NCI-H2196 treated with DMSO at 0.1 percent for 48 hours (cell line): ENCODE measurements around the gene ZNF182.
"Not testable (repeated sequence)": the region's sequence is repeated elsewhere in the genome, so short reads cannot be mapped to it uniquely, and the experiment has no call there.

Source experiments
- DNase-seq: peaks from one replicate; lab custom pipeline; 2025; ENCODE audit not compliant: unreplicated experiment; lab: John Stamatoyannopoulos, UW

The ZNF182 gene

DNA sequence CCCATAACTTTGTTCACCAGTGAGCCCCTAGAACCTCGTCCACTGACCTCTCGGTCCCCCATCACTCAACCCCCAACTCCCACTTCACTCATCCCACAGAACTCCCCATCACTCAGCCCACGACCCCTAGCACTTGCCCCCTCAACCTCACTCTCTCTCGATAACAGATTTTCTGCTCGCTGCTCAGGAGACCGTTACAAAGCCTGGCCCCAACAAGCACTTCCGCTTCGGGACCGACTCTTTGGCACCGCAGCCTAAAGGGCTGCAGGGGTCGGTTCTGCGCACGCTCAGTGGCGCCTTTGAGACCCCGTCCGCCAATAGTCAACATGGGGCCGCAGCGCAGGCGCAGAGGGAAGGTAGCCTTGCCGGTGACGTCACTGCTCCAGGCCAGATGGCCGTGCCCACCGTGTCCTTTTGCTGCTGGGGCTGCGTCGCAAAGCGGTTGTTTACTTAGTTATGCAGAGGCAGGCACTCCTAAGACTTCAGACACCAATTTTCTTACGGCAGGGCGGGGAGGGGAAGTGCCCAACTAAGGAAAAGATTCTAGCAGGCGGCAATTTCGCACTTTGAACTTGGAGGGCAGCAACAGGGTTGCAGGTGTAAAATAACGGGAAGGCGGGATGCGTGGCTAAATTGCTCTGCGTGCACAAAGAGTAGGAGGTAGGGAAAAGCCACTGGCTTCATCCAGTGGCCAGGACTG, at the start of gene ZNF182:
ZNF182 (minus strand) TSS at position 232 of the 700 bp plus-strand sequence. CDS start 1,380 bp downstream, outside the sequence.
- DNase-seq = peak; percentile 82

DNA sequence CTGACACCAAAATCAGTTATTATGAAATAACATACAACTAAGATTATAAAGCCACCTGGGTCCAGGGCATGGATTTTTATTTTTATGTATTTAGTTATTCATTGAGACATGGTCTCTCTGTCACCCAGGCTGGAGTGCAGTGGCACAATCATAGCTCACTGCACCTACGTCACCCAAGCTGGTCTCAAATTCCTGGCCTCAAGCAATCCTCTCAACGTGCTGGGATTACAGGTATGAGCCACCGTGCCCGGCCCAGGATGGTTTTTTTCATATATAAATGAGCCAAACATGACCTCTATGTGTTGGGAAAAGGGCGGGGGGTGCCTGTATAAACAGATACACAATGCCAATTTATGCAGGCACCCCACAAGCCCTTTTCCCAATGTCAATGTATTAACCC, 43.1 kb upstream of the ZNF182 start:
- DNase-seq = no peak

DNA sequence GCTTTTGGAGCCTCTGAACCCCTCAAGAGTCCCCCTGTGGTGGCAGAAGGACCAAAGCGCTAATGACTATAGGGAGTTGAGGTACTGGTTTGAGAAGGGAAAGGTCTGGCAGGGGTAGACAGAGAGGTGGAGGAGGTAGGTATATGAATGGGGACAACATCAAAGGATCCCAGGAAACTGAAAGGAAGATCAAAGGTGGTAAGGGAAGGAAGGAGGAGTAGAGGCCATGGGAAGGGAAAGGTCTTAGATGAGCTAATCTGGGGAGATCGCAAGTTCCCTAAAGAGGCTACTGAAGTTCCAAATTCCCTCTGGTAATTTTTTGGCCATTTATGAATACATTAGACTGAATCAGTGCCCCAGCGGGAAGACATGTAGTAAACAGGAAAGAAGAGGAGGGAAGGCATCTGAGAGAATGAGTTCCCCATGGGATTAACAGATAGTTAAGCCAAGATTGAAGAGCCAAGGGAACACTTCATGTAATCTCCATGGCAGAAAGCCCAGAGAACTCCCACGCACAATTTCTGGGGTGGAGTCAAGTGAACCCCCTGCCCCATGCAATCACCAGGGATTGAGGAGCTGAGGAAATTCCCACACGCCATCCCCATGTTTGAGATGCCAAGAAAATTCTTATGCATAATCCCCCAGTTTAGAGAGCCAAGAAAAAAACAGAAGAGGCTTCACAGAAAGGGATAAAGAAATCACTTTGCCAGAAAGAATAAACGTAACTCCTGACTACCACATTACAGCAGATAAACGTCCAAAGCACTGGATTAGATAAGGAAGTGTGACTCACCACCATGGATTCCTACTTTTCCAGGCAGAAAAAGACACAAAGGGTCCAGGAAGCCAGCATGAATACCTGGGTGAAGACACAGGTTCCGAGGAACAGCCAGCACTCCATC, 41.9 kb upstream of the ZNF182 start:
- no peak for DNase-seq

DNA sequence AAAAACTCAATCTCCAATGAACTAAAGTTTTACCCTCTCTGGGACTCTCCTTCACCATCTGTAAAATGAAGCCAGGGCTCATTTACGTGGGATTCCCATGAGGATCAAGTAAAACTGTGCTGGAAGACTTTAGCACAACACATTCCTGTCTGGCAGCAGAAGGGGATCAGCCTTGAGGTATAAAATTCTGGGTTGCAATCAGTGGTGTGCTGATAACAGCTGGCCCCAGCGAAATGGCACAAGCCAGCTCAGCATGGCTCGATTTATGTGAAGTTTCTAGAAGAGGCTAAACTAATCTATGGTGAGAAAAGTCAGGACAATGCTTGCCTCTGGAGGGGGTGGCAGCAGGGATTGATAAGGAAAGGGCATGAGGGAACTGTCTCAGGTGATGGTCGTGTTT, 39.3 kb upstream of the ZNF182 start:
- DNase-seq = no peak

DNA sequence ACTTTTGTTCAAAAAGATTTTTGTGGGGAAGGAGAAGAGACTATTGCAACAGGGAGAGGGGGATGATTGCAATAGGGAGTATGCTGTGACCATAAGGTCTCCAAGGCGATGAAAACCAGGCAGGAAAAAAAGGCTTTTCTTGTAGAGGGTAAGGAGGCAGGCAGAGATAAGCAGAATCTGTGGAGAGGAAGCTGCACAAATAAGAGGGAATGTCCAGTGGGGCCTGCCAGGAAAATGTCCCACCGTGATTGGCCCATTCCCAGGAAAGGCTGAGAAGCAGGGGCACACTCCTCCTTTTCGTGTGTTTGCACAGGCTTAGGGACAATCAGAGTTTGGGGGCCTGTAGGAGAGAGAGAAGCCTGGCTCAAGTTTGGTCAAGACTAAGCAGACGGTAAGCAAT, 32.1 kb upstream of the ZNF182 start:
- no peak for DNase-seq

DNA sequence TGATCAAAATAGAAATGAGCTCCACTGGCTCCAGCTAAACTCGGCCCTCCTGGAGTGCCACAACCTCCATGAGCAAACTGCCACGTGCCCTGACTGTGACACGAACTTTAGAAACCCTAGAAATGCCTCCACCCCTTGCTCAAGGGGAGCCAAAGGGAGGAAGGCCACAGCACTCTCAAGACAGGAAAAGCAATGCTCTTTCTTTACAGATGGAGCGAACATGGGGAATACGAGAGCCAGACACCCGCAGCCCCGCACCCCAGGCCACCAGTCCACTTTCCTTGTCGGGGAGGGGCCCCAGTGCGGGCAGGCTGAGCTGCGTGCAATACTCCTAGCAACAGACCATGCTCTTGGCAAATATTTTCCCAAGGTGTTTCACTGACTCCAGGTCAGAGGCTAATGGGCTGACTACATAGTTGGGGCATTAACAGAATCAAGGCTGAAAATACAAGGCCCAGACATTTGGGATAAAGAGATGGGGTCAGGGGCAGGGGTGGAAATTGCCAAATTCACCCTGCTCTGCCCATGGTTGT, 26.9 kb upstream of the ZNF182 start:
- not testable (repeated sequence) for DNase-seq

DNA sequence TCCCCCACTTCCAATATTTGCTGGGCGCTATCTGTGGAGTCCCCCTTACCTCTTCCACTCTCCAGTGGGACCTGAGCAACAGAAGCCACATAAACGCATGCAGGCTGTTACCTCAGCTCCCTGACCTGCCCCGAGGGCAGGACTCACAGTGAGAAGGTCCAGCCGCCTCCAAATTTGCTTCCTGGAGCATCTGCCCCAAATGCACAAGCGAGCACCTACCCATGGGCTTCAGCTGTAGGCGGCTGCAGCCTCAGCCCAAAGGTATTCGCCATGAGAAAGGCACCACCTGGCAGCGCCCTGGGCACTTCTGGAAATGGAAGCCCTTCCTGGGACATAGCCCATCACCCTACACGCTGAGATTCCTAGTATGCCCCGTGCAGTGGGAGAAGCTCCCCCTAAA, 26.4 kb upstream of the ZNF182 start:
- no peak for DNase-seq

DNA sequence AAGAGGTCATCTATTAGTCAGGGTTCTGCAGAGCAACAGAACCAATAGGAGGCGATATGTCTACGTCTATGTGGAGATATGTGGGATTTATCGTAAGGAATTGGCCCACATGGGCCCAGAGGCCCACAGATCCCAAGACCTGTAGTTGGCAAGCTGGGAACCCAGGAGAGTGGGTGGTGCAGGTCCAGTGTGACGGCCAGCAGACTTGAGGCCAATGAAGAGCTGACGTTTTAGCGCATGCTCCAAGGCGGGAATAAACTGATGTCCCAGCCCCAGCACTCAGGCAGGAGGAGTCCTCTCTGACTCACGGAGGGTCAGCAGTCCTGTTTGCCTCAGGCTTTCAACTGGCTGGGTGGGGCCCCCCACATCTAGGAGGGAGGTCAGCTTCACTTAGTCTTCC, 24.3 kb upstream of the ZNF182 start:
- no peak for DNase-seq

DNA sequence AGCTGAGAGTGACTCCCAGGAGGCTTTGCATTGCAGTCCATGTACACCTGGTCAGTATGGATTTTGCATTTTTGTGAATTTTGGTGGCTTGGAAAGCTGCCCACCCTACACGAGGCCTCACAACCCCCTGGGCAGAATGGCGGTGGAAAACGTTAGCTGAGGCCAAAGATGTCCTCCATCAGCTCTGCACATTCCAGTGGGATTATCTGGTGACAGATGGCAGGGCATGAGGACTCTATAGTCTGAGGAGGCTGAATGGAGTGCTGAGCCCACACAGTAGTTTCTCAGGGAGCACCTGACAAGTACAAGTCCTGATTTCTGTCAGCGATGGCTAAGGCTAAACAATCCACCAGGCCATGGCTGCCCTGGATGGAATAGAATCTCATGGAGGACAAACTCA, 23.8 kb upstream of the ZNF182 start:
- DNase-seq = not testable (repeated sequence)

DNA sequence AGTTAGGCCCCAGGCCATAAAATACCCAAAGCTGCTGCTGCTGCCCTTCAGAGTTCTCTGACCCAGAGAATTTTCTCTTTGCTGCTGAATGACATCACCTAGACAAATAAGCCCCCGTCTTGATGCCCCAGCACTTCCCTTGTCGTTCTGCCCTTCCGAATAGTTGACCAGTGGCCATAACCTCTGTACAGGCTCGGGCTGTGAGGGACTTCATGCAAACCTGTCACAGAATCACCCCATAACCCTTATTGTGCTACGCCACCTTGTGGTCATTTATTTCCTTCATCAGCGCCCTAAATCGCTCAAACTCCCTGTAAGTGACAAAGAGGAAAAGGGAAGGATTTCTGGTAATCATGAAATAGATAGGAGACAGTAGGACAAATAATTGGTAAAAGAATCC, 21.8 kb upstream of the ZNF182 start:
- DNase-seq = peak; percentile 14

DNA sequence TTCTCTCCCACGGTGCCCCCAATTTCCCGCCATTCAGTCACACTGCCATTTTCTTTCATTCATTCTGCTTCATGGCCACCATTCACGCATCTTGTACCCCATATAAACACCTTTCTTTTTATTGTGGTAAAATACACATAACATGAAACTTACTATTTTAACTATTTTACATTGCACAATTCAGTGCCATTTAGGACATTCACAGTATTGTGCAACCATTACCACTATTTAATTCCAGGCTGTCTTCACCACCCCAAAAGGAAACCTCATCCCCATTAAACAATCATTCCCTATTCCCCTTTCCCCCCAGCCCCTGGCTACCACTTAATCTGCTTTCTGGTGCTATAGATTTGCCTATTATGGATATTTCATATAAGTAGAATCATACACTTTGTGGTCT, 18.9 kb upstream of the ZNF182 start:
- no peak for DNase-seq

DNA sequence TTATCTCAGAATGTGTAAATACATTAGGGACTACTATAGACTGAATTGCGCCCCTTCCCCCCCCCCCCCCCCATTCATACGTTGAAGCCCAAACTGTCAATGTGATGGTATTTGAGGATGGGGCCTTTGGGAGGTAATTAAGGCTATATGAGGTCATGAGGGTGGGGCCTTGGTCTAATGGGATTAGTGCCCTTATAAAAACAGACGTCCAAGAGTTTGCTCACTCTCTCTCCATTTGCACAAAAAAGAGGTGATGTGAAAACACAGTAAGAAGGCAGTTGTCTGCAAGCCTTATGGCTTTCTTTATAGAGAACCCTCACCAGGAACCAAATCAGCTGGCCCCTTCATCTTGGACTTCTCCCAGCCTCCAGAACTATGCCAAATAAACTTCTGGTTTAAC, 18.3 kb upstream of the ZNF182 start:
- DNase-seq = no peak

DNA sequence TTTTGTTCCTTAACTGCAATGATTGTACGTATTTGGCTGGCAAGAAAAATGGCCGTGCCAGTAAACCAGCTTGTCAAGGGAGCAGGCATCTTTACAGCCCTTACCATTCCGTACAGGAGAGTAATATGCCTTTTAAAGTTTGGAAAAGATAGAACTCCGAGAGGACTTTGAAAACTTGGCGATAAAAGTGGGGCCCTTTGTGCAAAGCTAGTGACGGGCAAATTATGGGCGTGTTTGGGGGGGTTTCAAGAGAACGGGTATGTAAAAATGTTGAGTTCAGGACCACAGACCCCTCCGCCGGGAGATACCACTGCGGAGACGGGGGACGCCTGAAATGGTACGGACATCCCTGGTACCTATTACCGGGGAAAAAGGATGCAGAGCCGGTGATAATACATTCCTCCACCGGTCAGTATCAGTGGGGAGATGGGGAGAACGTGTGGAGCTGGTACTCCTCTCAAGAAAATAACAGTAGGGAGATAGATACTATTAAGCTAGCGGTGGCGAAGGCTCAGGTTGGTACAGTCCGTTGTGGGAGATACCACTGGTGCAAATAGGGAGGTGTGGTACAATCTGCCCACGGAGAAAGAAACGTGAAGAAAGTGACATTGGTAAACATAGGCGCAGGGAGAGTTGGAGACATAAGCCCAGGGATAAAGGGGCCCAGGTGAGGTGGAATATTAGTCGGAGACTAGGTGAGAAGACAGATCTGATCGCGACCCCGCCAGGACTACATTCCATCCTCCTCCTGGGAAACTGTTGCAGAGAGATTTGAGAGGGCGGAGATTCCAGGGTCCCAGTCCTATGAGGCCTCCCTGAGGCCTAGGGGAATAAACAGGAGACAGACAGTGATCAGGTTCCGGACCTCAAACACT, 17.5 kb upstream of the ZNF182 start:
- DNase-seq = peak; percentile 47

DNA sequence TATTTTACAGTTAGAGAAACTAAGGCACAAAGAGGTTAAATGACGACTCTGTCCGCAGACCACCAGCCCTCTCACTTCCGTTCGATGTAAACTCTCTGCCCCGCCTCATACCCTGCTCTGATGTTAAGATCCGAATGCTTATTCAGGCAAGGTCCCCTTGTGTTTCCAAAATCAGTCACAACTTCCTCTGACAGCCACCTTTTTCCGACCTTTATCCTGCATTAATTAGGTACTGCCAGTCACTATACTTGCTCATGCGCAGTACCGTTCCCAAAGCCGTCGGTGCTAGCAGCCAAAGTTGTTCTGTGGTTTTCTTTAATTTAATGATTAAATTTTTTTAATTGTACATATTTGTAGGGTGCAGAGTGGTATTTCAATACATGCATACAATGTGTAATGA, 16.7 kb upstream of the ZNF182 start:
- DNase-seq = not testable (repeated sequence)

DNA sequence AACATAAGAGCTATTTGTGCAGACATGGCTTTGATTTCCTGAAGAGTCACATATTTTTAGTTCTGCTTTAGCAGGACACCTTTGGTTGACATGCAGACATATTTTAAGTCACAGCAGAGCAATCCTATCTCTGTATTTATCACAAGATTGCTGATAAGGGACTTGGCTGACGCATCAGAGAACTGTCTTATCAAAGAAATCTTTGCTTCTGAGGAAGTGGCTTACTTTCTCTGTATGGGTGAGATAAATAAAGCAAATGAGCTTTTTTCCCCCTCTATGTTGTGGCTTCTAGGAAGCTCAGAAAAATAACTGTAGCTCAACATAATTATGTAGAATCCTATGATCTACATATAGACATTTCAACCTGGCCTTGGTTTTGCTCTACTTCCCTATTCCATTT, 16.1 kb upstream of the ZNF182 start:
- not testable (repeated sequence) for DNase-seq

DNA sequence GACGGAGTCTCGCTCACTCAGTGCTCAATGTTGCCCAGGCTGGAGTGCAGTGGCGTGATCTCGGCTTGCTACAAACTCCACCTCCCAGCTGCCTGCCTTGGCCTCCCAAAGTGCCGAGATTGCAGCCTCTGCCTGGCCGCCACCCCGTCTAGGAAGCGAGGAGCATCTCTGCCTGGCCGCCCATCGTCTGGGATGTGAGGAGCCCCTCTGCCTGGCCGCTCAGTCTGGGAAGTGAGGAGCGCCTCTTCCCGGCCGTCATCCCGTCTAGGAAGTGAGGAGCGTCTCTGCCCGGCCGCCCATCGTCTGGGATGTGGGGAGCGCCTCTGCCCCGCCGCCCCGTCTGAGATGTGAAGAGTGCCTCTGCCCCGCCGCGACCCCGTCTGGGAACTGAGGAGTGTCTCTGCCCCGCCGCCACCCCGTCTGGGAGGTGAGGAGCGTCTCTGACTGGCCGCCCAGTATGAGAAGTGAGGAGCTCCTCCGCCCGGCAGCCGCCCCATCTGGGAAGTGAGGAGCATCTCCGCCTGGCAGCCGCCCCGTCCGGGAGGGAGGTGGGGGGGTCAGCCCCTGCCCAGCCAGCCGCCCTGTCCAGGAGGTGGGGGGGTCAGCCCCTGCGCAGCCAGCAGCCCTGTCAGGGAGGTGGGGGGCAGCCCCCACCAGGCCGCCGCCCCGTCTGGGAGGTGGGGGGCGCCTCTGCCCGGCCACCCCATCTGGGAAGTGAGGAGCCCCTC, 13.0 kb upstream of the ZNF182 start:
- not testable (repeated sequence) for DNase-seq

DNA sequence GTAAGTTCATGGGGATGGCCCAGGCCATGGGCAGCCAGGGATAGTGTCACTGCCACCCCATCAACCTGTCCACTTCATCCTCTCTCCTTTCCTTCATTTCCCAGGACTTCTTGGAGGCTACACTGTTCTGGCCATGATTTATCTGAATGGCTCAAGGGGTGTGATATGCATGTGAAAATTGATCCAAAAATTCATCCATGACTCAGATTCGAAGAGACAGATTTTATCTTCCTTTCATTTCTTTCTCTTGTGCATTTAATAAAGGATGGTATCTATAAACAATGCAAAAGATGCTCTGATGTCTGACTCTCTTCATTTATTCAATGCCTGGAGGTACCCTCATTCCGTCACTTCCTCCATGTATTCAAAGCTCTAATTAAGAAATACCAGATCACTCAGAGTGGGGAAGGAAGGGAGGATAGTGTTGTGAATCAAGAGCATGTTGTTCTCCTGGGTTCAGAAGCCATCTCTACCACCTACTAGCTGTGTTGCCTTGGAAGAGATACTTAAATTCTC, 5.7 kb upstream of the ZNF182 start:
- DNase-seq = not testable (repeated sequence)

DNA sequence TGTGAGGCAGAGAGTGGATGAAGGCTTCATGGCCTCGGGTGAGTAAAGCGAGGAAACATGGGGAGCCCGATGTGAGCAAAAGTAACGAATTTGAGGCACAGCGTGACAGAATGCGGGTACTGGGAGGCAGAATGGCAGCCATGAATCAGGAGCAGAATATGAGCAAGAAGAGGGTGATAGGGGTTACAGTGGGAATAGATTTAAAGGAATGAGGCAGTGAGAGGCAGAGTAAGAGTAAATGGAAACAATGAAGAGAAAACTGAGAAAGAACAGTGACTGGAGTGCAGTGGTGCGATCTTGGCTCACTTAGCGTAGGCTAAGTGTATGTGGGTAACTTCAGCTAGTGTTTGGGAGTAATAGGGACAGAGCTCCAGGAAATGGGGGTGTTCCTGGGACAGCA, 2.9 kb upstream of the ZNF182 start, which contains the start of gene SPACA5:
SPACA5 (plus strand) TSS at position 301 of the 400 bp plus-strand sequence. CDS start 815 bp downstream, outside the sequence.
- not testable (repeated sequence) for DNase-seq

DNA sequence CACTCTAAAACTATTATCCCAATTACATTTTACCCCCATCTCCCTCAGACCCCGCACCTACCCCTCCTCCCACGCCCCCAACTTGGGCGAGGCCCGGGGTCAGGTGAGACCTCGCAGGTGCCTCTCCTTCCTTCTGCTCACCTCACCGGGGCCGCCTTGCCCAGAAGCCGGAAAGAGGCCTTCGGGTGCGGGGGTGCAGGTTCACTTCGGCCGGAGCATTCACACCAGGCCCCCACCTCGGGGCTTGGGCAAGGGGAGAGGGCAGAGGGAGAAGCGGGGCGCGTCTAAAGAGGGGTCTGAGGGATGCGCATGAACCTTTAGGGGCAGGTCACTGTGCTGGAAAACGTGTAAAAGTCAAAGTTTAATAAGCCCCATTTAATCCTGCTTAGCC, 427 bp downstream of the ZNF182 start:
- no peak for DNase-seq

DNA sequence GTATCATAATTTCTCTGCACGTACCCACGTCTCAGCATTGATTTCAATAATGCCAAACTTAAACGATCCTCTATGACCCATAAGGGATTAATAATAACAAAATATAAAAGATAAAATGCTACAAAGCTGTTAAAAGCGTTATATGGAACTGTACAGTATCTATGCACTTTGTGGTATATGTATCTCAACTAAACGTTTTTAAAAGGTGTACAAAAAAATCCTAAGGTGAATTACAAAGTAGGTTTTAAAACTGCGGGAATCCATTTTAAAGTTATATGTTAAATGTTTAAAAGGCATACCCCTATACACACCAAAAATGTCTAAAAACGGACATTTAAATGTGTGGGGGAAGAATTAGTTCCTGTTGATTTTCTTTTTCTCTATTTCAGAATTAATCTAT, 860 bp downstream of the ZNF182 start:
- DNase-seq = no peak
